NCI-H2171 treated with DMSO at 0.1 percent for 48 hours (cell line): ENCODE measurements around the gene CHML.

Experiments used
- DNase-seq: peaks from one replicate; lab custom pipeline; 2025; lab: John Stamatoyannopoulos, UW

CHML gene

DNA sequence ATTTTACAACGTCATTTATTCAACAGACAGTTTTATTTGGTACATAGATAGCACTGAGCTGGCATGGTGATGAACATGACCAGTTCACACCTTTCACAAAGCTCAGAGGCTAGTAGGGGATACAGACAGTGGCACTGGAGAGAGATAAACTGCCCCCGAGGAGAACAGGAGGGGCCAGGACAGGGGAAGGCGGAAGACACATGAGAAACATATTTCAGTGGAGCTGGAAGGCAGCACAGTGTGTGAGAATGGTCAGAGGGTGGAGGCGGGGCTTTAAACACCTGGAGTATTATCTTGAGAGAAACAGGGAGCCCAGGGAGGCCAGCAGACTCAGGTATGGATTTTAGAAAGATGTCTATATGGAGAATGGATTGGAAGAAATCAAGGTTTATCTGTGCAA lies 49.5 kb downstream of the CHML start:
- DNase-seq = no peak
